CD4-positive, CD25-positive, alpha-beta regulatory T cell (primary cell): ENCODE measurements around the gene EXOC6B. TPM values are rescaled to one million over a fixed set of nuclear protein-coding genes. Genes with fewer than 3 reads are reported as not detected.

Experiments
- ATAC-seq, 2 donors: fragments of 150-1000 bp; cut with Tn5 transposase; one replicate each; pipeline ENCODE4 v1.10.0; 2021; ENCODE audit warnings: low read depth in 2 of 2, moderate number of reproducible peaks in 2 of 2, moderate library complexity in 1 of 2
- DNase-seq, 3 donors: peaks; one replicate each; pipeline versions ENCODE4 v3.0.0 to v3.0.0-alpha.2; 2012 to 2022; ENCODE audit warnings: mixed read lengths in 1 of 3
- H3K27ac ChIP-seq: one replicate; pipeline ENCODE4 v1.7.0; 2013; ENCODE audit warnings: mild to moderate bottlenecking, low read length; ENCODE audit not compliant: insufficient read depth, poor library complexity, severe bottlenecking
- H3K27me3 ChIP-seq: one replicate; pipeline ENCODE4 v1.7.0; 2013; ENCODE audit warnings: low read length; ENCODE audit not compliant: control insufficient read depth, insufficient read depth
- H3K36me3 ChIP-seq: one replicate; pipeline ENCODE4 v1.7.0; 2013; ENCODE audit warnings: mild to moderate bottlenecking, low read length, moderate library complexity; ENCODE audit not compliant: control insufficient read depth, insufficient read depth
- H3K4me1 ChIP-seq: 2 replicates; pipeline ENCODE4 v1.7.0; 2013; ENCODE audit warnings: mild to moderate bottlenecking, low read length; ENCODE audit not compliant: insufficient read depth, control insufficient read depth, poor library complexity, severe bottlenecking
- H3K4me3 ChIP-seq: one replicate; pipeline ENCODE4 v1.7.0; 2013; ENCODE audit warnings: low read depth, mild to moderate bottlenecking, low read length, moderate library complexity
- H3K9me3 ChIP-seq, 2 experiments: 1 replicate in 1 of 2; 2 replicates in 1 of 2; pipeline ENCODE4 v1.7.0; 2013; ENCODE audit warnings: low read length in 2 of 2, mild to moderate bottlenecking in 1 of 2, moderate library complexity in 1 of 2; ENCODE audit not compliant: control insufficient read depth in 2 of 2
- H3K27ac Mint-ChIP-seq, 3 donors: one replicate each; pipeline ENCODE4 v1.8.0; 2020 to 2022; ENCODE audit warnings: mild to moderate bottlenecking in 3 of 3, mixed read lengths in 3 of 3, moderate library complexity in 2 of 3
- H3K27me3 Mint-ChIP-seq: one replicate; pipeline ENCODE4 v1.8.0; 2022; ENCODE audit warnings: mild to moderate bottlenecking, mixed read lengths
- H3K36me3 Mint-ChIP-seq: one replicate; pipeline ENCODE4 v1.8.0; 2020; ENCODE audit warnings: mixed read lengths
- H3K4me1 Mint-ChIP-seq, 4 donors: one replicate each; pipeline ENCODE4 v1.8.0; 2020 to 2022; ENCODE audit warnings: mixed read lengths in 4 of 4, mild to moderate bottlenecking in 1 of 4
- H3K4me3 Mint-ChIP-seq, 4 donors: one replicate each; pipeline ENCODE4 v1.8.0; 2020 to 2022; ENCODE audit warnings: mild to moderate bottlenecking in 4 of 4, mixed read lengths in 4 of 4, moderate library complexity in 3 of 4
- H3K9me3 Mint-ChIP-seq, 7 donors: one replicate each; pipeline ENCODE4 v1.8.0; 2020 to 2022; ENCODE audit warnings: mixed read lengths in 7 of 7, mild to moderate bottlenecking in 3 of 7, moderate library complexity in 2 of 7
- polyA plus RNA-seq, 4 donors: library from polyadenylated mRNA; unstranded; fragments of 300-500 nt; fragmentation: Illumina TruSeq; gene quantifications; one replicate each; pipeline ENCODE4 v1.2.3, GENCODE V29; 2021
- total RNA-seq: library from RNA; stranded (reverse); gene quantifications from one replicate; pipeline ENCODE4 v1.2.3, GENCODE V29; 2022

The EXOC6B gene
- total and polyA plus RNA-seq, 5 donors from 2014 or later, result 1.5 to 20.8 (median 2.1) TPM

- Histone ChIP-seq H3K4me1 (no peaks in the 10 kb centered on the region), H3K9me3 (no peaks in the 10 kb centered on the region), H3K27ac (no peak overlapping the region), H3K4me3 (no peak overlapping the region), H3K27me3 (no peaks in the 10 kb centered on the region), H3K36me3 (no peaks in the 10 kb centered on the region)
- Mint-ChIP-seq H3K36me3 (peaks cover 6% of the 10 kb centered on the region), H3K27ac (no peak overlapping the region), H3K4me3 (no peak overlapping the region), H3K9me3 (peaks cover 2 to 16% (median 7%) of the 10 kb centered on the region in 7 donors), H3K27me3 (no peaks in the 10 kb centered on the region), H3K4me1 (no peaks in the 10 kb centered on the region)
- no peak for ATAC-seq
- DNase-seq, result no peak
Observed at GRCh38 chr2:72415241-72415661, 410.6 kb downstream of the EXOC6B start.

- Histone ChIP-seq H3K4me1 (no peaks in the 10 kb centered on the region), H3K4me3 (no peak overlapping the region), H3K9me3 (peaks cover 0 to 3% of the 10 kb centered on the region in 2 experiments), H3K27me3 (no peaks in the 10 kb centered on the region), H3K27ac (no peak overlapping the region), H3K36me3 (no peaks in the 10 kb centered on the region)
- no peak overlapping the region for H3K4me3 Mint-ChIP-seq
- H3K9me3 Mint-ChIP-seq, result peaks cover 4 to 10% (median 6%) of the 10 kb centered on the region in 7 donors
- ATAC-seq, result no peak
- no peaks in the 10 kb centered on the region for H3K27me3 Mint-ChIP-seq
- no peak for DNase-seq
- H3K4me1 Mint-ChIP-seq, result no peaks in the 10 kb centered on the region
- H3K36me3 Mint-ChIP-seq, result peaks cover 6% of the 10 kb centered on the region
- H3K27ac Mint-ChIP-seq, result no peak overlapping the region
Observed at GRCh38 chr2:72414137-72414760, 411.6 kb downstream of the EXOC6B start.

GRCh38 chr2:72413716-72414115 is 412.1 kb downstream of the EXOC6B start:
- H3K27ac Mint-ChIP-seq, result no peak overlapping the region
- Histone ChIP-seq H3K9me3 (peaks cover 0 to 3% of the 10 kb centered on the region in 2 experiments), H3K4me3 (no peak overlapping the region), H3K27ac (no peak overlapping the region), H3K27me3 (no peaks in the 10 kb centered on the region), H3K4me1 (no peaks in the 10 kb centered on the region), H3K36me3 (no peaks in the 10 kb centered on the region)
- H3K9me3 Mint-ChIP-seq, result peaks cover 4 to 10% (median 7%) of the 10 kb centered on the region in 7 donors
- no peaks in the 10 kb centered on the region for H3K4me1 Mint-ChIP-seq
- ATAC-seq (no peak), DNase-seq (no peak)
- no peak overlapping the region for H3K4me3 Mint-ChIP-seq
- H3K36me3 Mint-ChIP-seq, result peaks cover 6% of the 10 kb centered on the region
- H3K27me3 Mint-ChIP-seq, result no peaks in the 10 kb centered on the region

- DNase-seq, result no peak
- H3K4me1 Mint-ChIP-seq, result no peaks in the 10 kb centered on the region
- H3K4me3 ChIP-seq, result no peak overlapping the region
- no peaks in the 10 kb centered on the region for H3K27me3 Mint-ChIP-seq
- H3K9me3 ChIP-seq, result peaks cover 0 to 3% of the 10 kb centered on the region in 2 experiments
- no peaks in the 10 kb centered on the region for H3K36me3 ChIP-seq
- no peak overlapping the region for H3K4me3 Mint-ChIP-seq
- no peak overlapping the region for H3K27ac Mint-ChIP-seq
- H3K9me3 Mint-ChIP-seq, result peaks cover 4 to 13% (median 8%) of the 10 kb centered on the region in 7 donors
- H3K4me1 ChIP-seq, result no peaks in the 10 kb centered on the region
- no peak for ATAC-seq
- H3K27ac ChIP-seq, result no peak overlapping the region
- no peaks in the 10 kb centered on the region for H3K27me3 ChIP-seq
- peaks cover 6% of the 10 kb centered on the region for H3K36me3 Mint-ChIP-seq
Observed at GRCh38 chr2:72412214-72412613, 413.6 kb downstream of the EXOC6B start.

- Histone ChIP-seq H3K9me3 (peaks cover 0 to 1% of the 10 kb centered on the region in 2 experiments), H3K27me3 (no peaks in the 10 kb centered on the region), H3K4me1 (no peaks in the 10 kb centered on the region), H3K4me3 (no peak overlapping the region), H3K27ac (no peak overlapping the region), H3K36me3 (no peaks in the 10 kb centered on the region)
- no peaks in the 10 kb centered on the region for H3K27me3 Mint-ChIP-seq
- no peak overlapping the region for H3K27ac Mint-ChIP-seq
- H3K36me3 Mint-ChIP-seq, result peaks cover 5% of the 10 kb centered on the region
- no peak overlapping the region for H3K4me3 Mint-ChIP-seq
- peaks cover 0 to 5% (median 0%) of the 10 kb centered on the region in 4 donors for H3K4me1 Mint-ChIP-seq
- ATAC-seq, result no peak
- DNase-seq, result no peak
- peaks cover 3 to 25% (median 9%) of the 10 kb centered on the region in 7 donors for H3K9me3 Mint-ChIP-seq
Observed at GRCh38 chr2:72399879-72400278, 426.0 kb downstream of the EXOC6B start.

- H3K4me3 Mint-ChIP-seq, result no peak overlapping the region
- H3K4me1 Mint-ChIP-seq, result peaks cover 0 to 2% (median 0%) of the 10 kb centered on the region in 4 donors
Observed at GRCh38 chr2:72395096-72395495, 430.7 kb downstream of the EXOC6B start.

GRCh38 chr2:72394541-72395070 is 431.2 kb downstream of the EXOC6B start:
- ATAC-seq (no peak), DNase-seq (no peak)
- Mint-ChIP-seq H3K27ac (no peak overlapping the region), H3K36me3 (peaks cover 6% of the 10 kb centered on the region), H3K4me3 (no peak overlapping the region), H3K9me3 (peaks cover 4 to 20% (median 9%) of the 10 kb centered on the region in 7 donors), H3K4me1 (no peaks in the 10 kb centered on the region), H3K27me3 (no peaks in the 10 kb centered on the region)
- Histone ChIP-seq H3K36me3 (no peaks in the 10 kb centered on the region), H3K4me3 (no peak overlapping the region), H3K4me1 (no peaks in the 10 kb centered on the region), H3K27ac (no peak overlapping the region), H3K27me3 (no peaks in the 10 kb centered on the region), H3K9me3 (no peaks in the 10 kb centered on the region)

More at GRCh38 chr2:72395096-72395495, 430.7 kb downstream of the EXOC6B start:
- no peak overlapping the region for H3K27ac ChIP-seq
- H3K4me1 ChIP-seq, result no peaks in the 10 kb centered on the region
- H3K27me3 Mint-ChIP-seq, result no peaks in the 10 kb centered on the region
- no peaks in the 10 kb centered on the region for H3K27me3 ChIP-seq
- DNase-seq, result no peak
- H3K9me3 ChIP-seq, result peaks cover 0 to under 1% of the 10 kb centered on the region in 2 experiments
- H3K36me3 ChIP-seq, result no peaks in the 10 kb centered on the region
- no peak overlapping the region for H3K27ac Mint-ChIP-seq
- H3K36me3 Mint-ChIP-seq, result peaks cover 6% of the 10 kb centered on the region
- ATAC-seq, result no peak
- no peak overlapping the region for H3K4me3 ChIP-seq
- H3K9me3 Mint-ChIP-seq, result peaks cover 4 to 20% (median 11%) of the 10 kb centered on the region in 7 donors

- no peak overlapping the region for H3K4me3 Mint-ChIP-seq
- Histone ChIP-seq H3K27ac (no peak overlapping the region), H3K9me3 (peaks cover 0 to 8% of the 10 kb centered on the region in 2 experiments), H3K27me3 (no peaks in the 10 kb centered on the region), H3K4me3 (no peak overlapping the region), H3K36me3 (no peaks in the 10 kb centered on the region), H3K4me1 (no peaks in the 10 kb centered on the region)
- peaks cover 6% of the 10 kb centered on the region for H3K36me3 Mint-ChIP-seq
- DNase-seq, result no peak
- H3K27ac Mint-ChIP-seq, result no peak overlapping the region
- no peak for ATAC-seq
- peaks cover 1 to 27% (median 16%) of the 10 kb centered on the region in 7 donors for H3K9me3 Mint-ChIP-seq
- no peaks in the 10 kb centered on the region for H3K4me1 Mint-ChIP-seq
- H3K27me3 Mint-ChIP-seq, result no peaks in the 10 kb centered on the region
Observed at GRCh38 chr2:72389447-72389846, 436.4 kb downstream of the EXOC6B start.
